Measurements from ENCODE around the gene NCMAP. TPM values are rescaled to one million over a fixed set of nuclear protein-coding genes. Genes with fewer than 3 reads are reported as not detected.

The NCMAP gene
- polyA plus RNA-seq, 2 of the 4 experiments (the other 2 are of a cell fraction) = 0.13 to 1.7 TPM

DNA sequence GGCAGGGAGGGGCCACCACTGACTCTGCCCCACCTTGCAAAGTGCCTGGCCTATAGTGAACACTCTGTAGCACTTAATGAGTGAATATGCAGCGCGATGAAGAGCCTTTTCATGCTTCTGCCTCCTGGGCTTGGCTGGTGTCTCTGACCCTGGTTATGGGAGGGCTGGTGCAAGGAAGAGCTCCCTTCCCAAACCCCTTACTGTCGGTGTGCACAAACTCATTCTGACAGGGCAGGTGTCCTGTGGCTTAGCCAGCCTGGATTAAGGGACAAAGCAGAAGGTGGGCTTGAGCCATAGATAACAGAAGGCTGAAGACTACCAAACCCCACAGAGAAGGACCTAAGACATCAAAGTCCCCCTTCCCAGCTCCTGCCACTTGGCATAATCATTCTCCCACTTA is 2.0 kb upstream of the NCMAP start:
- ChIA-PET POLR2A (no interaction called here), CTCF (interaction anchor here (2.0 kb wide), 1 partner anchor 9 kb away, joined by 4 read pairs; no protein-coding TSS in a partner anchor)
- no peak for FAIRE-seq
- Histone ChIP-seq H3K27ac (no peak overlapping the region), H3K9me3 (no peaks in the 10 kb centered on the region), H3K4me3 (no peak overlapping the region), H3K4me2 (no peak overlapping the region), H3K4me1 (peaks cover 11% of the 10 kb centered on the region)
- TF ChIP-seq SREBF2 (IDR thresholded peaks at IDR 0.05) = no peak
- no peak for TF ChIP-seq ZC3H11A (IDR thresholded peaks at IDR 0.05)
- no peak for TF ChIP-seq HOXB5 (CRISPR knock-in tag; IDR thresholded peaks at IDR 0.05)
- TF ChIP-seq RARB (CRISPR knock-in tag; IDR thresholded peaks at IDR 0.05) = no peak
- no peak for TF ChIP-seq POLR2AphosphoS2 (conservative IDR thresholded peaks at IDR 0.05; ENCODE audit: low read length)
- TF ChIP-seq HDAC2 (IDR thresholded peaks at IDR 0.05) = no peak
- TF ChIP-seq KDM5A (IDR thresholded peaks at IDR 0.05) = no peak
- no peak for TF ChIP-seq TP53 (CRISPR knock-in tag; IDR thresholded peaks at IDR 0.05)
- TF ChIP-seq FOSL2 (IDR thresholded peaks at IDR 0.05) = no peak
- no peak for TF ChIP-seq FOSL2 (CRISPR knock-in tag; IDR thresholded peaks at IDR 0.05)
- 96% methylated on average over 3 of the region's 3 CpGs for WGBS (ENCODE audit: missing lambda C conversion rate)
- ATAC-seq = no peak
- DNase-seq (ENCODE audit: low read depth in 1 of 2, low spot score in 1 of 2) = no peak

DNA sequence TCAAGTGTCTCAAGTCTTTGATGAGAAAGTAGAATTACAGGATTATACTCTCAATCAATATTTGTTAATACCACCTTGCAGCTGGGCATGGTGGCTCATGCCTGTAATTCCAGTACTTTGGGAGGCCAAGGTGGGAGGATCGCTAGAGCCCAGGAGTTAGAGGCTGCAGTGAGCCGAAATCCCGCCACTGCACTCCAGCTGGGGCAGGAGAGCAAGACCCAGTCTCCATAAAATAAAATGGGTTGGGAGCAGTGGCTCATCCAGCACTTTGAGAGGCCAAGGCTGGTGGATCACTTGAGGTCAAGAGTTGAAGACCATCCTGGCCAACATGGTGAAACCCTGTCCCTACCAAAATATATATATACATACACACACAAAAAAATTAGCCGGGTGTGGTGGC is 1.2 kb upstream of the NCMAP start:
- H3K4me3 ChIP-seq = no peak overlapping the region
- ChIA-PET POLR2A (no interaction called here), CTCF (interaction anchor here (1.0 to 2.0 kb wide), 2 partner anchors 9 to 29 kb away, joined by 3 to 4 read pairs; no protein-coding TSS in a partner anchor)
- ATAC-seq = no peak
- H3K27ac ChIP-seq = no peak overlapping the region
- H3K4me1 ChIP-seq = peaks cover 17% of the 10 kb centered on the region
- no peak for DNase-seq (ENCODE audit: low read depth in 1 of 2, low spot score in 1 of 2)
- H3K4me2 ChIP-seq = no peak overlapping the region
- 97% methylated on average over 4 of the region's 4 CpGs for WGBS (ENCODE audit: missing lambda C conversion rate)
- H3K9me3 ChIP-seq = no peaks in the 10 kb centered on the region
- no peak for FAIRE-seq
- TF ChIP-seq, protein P1, sequence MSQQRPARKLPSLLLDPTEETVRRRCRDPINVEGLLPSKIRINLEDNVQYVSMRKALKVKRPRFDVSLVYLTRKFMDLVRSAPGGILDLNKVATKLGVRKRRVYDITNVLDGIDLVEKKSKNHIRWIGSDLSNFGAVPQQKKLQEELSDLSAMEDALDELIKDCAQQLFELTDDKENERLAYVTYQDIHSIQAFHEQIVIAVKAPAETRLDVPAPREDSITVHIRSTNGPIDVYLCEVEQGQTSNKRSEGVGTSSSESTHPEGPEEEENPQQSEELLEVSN (IDR thresholded peaks at IDR 0.05; ENCODE audit: borderline replicate concordance, low read depth) = no peak
- TF ChIP-seq ESRRA (IDR thresholded peaks at IDR 0.05; ENCODE audit: borderline replicate concordance, low read length) (no peak), EHMT2 (IDR thresholded peaks at IDR 0.05; ENCODE audit: low read depth) (no peak), HOXB5 (CRISPR knock-in tag; IDR thresholded peaks at IDR 0.05) (no peak), HDAC2 (IDR thresholded peaks at IDR 0.05) (no peak), SMC3 (IDR thresholded peaks at IDR 0.05) (no peak), CHD2 (IDR thresholded peaks at IDR 0.05; ENCODE audit: low read length, partially characterized antibody) (no peak), RAD21 (conservative IDR thresholded peaks at IDR 0.05 in 1 of 2, IDR thresholded peaks at IDR 0.05 in 1 of 2) (no peak)
- TF ChIP-seq, protein P2, sequence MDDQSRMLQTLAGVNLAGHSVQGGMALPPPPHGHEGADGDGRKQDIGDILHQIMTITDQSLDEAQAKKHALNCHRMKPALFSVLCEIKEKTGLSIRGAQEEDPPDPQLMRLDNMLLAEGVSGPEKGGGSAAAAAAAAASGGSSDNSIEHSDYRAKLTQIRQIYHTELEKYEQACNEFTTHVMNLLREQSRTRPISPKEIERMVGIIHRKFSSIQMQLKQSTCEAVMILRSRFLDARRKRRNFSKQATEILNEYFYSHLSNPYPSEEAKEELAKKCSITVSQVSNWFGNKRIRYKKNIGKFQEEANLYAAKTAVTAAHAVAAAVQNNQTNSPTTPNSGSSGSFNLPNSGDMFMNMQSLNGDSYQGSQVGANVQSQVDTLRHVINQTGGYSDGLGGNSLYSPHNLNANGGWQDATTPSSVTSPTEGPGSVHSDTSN (IDR thresholded peaks at IDR 0.05) = no peak
- TF ChIP-seq, protein P3, sequence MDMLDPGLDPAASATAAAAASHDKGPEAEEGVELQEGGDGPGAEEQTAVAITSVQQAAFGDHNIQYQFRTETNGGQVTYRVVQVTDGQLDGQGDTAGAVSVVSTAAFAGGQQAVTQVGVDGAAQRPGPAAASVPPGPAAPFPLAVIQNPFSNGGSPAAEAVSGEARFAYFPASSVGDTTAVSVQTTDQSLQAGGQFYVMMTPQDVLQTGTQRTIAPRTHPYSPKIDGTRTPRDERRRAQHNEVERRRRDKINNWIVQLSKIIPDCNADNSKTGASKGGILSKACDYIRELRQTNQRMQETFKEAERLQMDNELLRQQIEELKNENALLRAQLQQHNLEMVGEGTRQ (IDR thresholded peaks at IDR 0.05) = no peak

GRCh38 chr1:24556414-24556795 is 518 bp downstream of the NCMAP start:
- DNase-seq (ENCODE audit: low read depth in 1 of 2, low spot score in 1 of 2) = no peak
- Histone ChIP-seq H3K4me1 (peaks cover 27% of the 10 kb centered on the region), H3K4me2 (peak overlapping the region; percentile 79), H3K4me3 (peak overlapping the region; percentile 43; the same call in 2 of the 3 replicates), H3K9me3 (no peaks in the 10 kb centered on the region), H3K27ac (peak overlapping the region; percentile 61 to 84; a peak in 5 of 6 replicates)
- POLR2A ChIA-PET = no interaction called here
- CTCF ChIA-PET = no interaction called here
- 81% methylated on average over 10 of the region's 19 CpGs for WGBS (ENCODE audit: missing lambda C conversion rate)
- FAIRE-seq = no peak
- TF ChIP-seq NFE2L2 (conservative IDR thresholded peaks at IDR 0.05; ENCODE audit: low read length) = no peak
- no peak for TF ChIP-seq RFX5 (IDR thresholded peaks at IDR 0.05)
- no peak for TF ChIP-seq FOXS1 (CRISPR knock-in tag; IDR thresholded peaks at IDR 0.05)
- TF ChIP-seq CTCF (IDR thresholded peaks at IDR 0.05) = no peak
- no peak for TF ChIP-seq RAD21 (conservative IDR thresholded peaks at IDR 0.05 in 1 of 2, IDR thresholded peaks at IDR 0.05 in 1 of 2)
- TF ChIP-seq, protein P2 (IDR thresholded peaks at IDR 0.05) = no peak
- TF ChIP-seq EP300 (IDR thresholded peaks at IDR 0.05) = no peak
- TF ChIP-seq MYC (IDR thresholded peaks at IDR 0.05; ENCODE audit: borderline replicate concordance, low read length) = no peak
- TF ChIP-seq SREBF2 (IDR thresholded peaks at IDR 0.05) = no peak
- TF ChIP-seq RARB (CRISPR knock-in tag; IDR thresholded peaks at IDR 0.05) = no peak
- TF ChIP-seq HOXB5 (CRISPR knock-in tag; IDR thresholded peaks at IDR 0.05) = no peak
- TF ChIP-seq RCOR1 (IDR thresholded peaks at IDR 0.05; ENCODE audit: low read depth, low read length) = no peak
- no peak for TF ChIP-seq TP53 (CRISPR knock-in tag; IDR thresholded peaks at IDR 0.05)
- no peak for TF ChIP-seq JUNB (IDR thresholded peaks at IDR 0.05)
- TF ChIP-seq ELK1 (IDR thresholded peaks at IDR 0.05; ENCODE audit: low read depth, low read length) = no peak
- ATAC-seq = no peak

Data from A549 (cell line).